Activated CD4-positive, alpha-beta T cell treated with anti-CD3 and anti-CD28 coated beads, Interleukin-2, amount 50 U/mL, for 24 hours (primary cell): ENCODE results near the gene TRA2B.

Experiments
- DNase-seq, 2 donors: peaks; one replicate each; pipeline ENCODE4 v3.0.0-alpha.2; 2020; ENCODE audit warnings: low read depth in 1 of 2, low spot score in 1 of 2

TRA2B gene

GRCh38 chr3:185937689-185938374 lies at the start of gene TRA2B:
Gene TRA2B, minus strand, starts transcription at chr3:185938014. Its CDS starts 154 bp downstream, at chr3:185937860.
- DNase-seq = peak; percentile 97 to 99

- DNase-seq = no peak
These were observed 48.5 kb upstream of the TRA2B start for GRCh38 chr3:185986198-185986777.

GRCh38 chr3:185984203-185984602 lies 46.4 kb upstream of the TRA2B start:
- DNase-seq = no peak

DNA sequence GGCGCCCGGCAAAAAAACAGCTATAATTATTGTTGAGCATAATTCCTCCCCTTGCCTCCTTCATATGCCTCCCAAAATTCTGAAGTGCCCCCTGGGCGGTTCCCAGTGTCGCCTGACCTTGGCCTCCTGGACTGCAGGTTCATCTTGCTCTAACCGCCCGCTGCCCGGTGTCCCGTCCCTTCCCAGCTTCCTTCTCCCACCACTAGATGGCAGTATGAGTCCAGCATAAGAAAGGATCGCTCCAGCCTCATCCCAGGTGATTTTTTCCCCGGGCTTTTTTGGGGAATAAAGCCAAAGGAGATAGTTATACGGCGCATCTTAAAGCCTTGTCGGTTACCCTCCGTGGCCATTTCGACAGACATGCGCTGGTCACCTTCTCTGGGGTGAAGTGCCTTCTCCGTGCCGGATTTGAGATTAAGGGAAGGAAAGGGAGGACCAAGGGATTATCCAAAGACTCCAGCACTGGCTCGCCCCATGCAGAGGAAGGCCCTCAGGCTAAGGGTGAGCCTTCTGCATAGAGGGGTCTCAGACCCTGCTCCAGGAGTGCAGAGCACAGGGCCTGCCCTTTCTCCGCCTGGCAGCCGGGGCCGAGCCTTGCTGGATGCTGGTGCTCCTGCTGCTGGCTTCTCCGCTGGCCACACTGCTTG lies 45.8 kb upstream of the TRA2B start:
- DNase-seq = peak; percentile 20 to 59

GRCh38 chr3:185982632-185983031 lies 44.8 kb upstream of the TRA2B start:
- DNase-seq = no peak

GRCh38 chr3:185981621-185982020 lies 43.8 kb upstream of the TRA2B start:
- DNase-seq = no peak

DNA sequence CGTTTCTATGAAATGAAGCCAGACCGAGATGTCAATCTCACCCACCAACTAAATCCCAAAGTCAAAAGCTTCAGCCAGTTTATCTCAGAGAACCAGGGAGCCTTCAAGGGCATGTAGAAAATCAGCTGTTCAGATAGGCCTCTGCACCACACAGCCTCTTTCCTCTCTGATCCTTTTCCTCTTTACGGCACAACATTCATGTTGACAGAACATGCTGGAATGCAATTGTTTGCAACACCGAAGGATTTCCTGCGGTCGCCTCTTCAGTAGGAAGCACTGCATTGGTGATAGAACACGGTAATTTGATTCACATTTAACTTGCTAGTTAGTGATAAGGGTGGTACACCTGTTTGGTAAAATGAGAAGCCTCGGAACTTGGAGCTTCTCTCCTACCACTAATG lies 41.9 kb upstream of the TRA2B start:
- no peak for DNase-seq

DNA sequence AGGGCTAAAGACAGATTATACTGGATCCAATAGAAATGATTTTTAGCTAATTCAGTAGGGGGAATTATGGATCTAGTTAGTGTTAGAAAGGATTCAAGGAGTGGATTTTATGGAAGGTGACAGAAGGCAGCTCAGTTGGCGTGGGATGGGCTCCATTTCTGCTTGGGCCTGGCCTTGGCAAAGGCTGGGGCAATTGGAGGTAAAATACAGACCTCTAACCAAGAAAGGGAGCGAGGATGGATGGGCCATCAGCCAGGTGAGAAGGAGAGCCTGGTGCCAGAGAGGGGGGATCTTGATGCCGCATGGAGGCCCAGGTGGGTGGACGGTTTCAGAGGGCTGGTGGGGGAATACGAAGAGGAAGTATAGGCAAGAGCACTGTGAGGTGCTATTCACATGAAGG lies 40.7 kb upstream of the TRA2B start:
- no peak for DNase-seq

- DNase-seq = no peak
These were observed 39.8 kb upstream of the TRA2B start for GRCh38 chr3:185977679-185978040.

- DNase-seq = peak; percentile 73 to 82
These were observed 39.3 kb upstream of the TRA2B start for GRCh38 chr3:185976977-185977678.

- no peak for DNase-seq
These were observed 38.3 kb upstream of the TRA2B start for GRCh38 chr3:185976100-185976499.

DNA sequence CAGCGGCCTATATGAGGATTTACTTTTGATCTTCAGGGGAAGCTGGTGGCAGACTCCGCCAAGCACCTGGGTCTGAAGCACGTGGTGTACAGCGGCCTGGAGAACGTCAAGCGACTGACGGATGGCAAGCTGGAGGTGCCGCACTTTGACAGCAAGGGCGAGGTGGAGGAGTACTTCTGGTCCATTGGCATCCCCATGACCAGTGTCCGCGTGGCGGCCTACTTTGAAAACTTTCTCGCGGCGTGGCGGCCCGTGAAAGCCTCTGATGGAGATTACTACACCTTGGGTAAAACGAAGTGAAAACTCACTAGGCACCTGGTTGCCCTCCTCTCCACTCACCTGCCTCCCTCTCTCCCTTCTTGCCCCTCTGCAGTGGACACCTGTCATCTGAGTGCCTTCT lies 33.8 kb upstream of the TRA2B start:
- DNase-seq = no peak

- no peak for DNase-seq
These were observed 30.4 kb upstream of the TRA2B start for GRCh38 chr3:185968168-185968567.

GRCh38 chr3:185966655-185967054 lies 28.8 kb upstream of the TRA2B start:
- DNase-seq = no peak

DNA sequence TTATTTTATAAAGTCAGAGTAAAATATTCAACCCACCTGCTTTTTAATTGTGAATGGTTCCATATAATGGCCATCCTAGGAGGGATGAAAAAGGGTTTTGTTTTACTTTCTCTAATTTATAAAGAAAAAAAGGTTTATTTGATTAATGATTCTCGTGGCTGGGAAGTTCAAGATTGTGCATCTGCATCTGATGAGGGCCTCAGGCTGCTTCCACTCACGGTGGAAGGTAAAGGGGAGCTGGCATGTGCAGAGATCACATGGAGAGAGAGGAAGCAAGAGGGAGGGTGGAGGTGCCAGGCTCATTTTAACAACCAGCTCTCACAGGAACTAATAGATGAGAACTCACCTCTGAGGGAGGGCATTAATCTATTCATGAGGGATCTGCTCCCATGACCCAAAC lies 27.7 kb upstream of the TRA2B start:
- DNase-seq = no peak

GRCh38 chr3:185961675-185962232 lies 23.9 kb upstream of the TRA2B start:
- no peak for DNase-seq

GRCh38 chr3:185960522-185961288 lies 22.9 kb upstream of the TRA2B start:
- DNase-seq = no peak

DNA sequence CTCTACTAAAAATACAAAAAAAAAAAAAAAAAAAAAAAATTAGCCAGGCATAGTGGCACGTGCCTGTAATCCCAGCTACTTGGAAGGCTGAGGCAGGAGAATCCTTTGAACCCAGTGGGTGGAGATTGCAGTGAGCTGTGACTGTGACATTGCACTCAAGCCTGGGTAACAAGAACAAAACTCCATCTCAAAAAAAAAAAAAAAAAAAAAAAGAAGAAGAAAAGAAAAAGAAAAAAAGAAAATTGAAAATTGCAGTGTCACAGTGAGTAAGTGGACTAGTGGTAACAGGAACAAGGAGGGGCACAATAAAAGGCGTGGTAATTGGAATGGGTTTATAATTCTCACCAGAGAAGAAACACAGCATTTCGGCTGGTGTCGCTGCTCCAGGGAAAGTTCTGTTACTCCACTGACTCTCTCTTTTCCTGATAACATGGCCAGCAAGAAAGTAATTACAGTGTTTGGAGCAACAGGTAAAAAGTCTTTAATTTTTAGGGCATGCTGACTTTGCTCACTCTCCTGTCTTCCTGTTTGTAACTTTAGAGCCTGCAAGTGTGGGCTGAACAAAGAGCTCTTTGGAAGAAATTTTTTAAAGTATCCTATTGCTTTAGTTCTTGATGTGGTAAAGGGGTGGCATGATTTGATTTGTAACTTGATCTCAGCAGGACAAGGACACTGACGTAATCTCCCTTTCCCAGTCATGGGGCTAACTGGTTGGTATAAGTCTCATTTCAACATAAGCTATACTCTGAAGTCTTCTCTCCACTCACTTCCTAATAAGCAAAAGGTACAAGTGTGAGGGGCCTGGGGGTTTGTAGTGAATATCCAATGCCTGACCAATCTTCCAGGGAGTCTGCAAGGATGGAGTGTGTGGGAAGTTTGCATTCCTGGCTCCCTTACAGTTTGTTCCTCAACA lies 22.1 kb upstream of the TRA2B start:
- DNase-seq = no peak

DNA sequence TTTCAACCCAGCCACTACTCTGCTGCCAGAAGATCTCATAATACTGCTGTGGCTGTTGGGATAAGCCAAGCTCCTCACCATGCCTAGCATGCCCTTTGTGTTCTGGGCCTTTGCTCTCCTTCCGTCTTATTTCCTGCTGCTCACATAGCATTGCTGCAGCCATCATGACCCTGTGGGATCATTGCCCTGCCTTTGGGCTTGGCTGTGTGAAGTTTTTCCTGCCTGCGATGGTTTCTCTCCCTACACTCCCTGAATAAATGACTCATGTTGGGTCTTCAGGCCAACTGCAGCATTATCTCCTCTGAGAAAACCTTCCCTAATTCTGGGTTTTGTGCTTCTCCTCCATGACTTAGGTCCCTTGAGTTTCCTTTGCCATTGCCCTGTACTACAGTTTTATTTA lies 20.8 kb upstream of the TRA2B start:
- no peak for DNase-seq

- DNase-seq = no peak
These were observed 18.4 kb upstream of the TRA2B start for GRCh38 chr3:185956244-185956643.
